ENCODE data around the gene ZNF511. TPM values are rescaled to one million over a fixed set of nuclear protein-coding genes. Genes with fewer than 3 reads are reported as not detected.

ZNF511 gene
- total RNA-seq, 1 experiment from 2014 or later = 44.7 TPM

- Histone ChIP-seq H3K9me3 (ENCODE audit: insufficient read depth, low read depth) (no peaks in the 10 kb centered on the region), H2AFZ (no peak overlapping the region), H3F3A (ENCODE audit: insufficient read depth, low read depth) (no peaks in the 10 kb centered on the region), H3K79me2 (ENCODE audit: low read depth) (peaks cover 34% of the 10 kb centered on the region), H3K4me3 (no peak overlapping the region), H3K9me2 (ENCODE audit: insufficient read depth) (no peaks in the 10 kb centered on the region), H4K20me1 (ENCODE audit: insufficient read depth) (peaks cover 11% of the 10 kb centered on the region), H3K4me1 (replicated peaks; ENCODE audit: insufficient read depth) (peaks cover 3% of the 10 kb centered on the region), H3K36me3 (ENCODE audit: low read depth) (no peaks in the 10 kb centered on the region), H3K27ac (no peak overlapping the region), H3K4me2 (no peak overlapping the region), H3K27me3 (ENCODE audit: insufficient read depth, low read depth) (no peaks in the 10 kb centered on the region)
- no TSS peak for BruUV-seq (replicated peaks)
- intact Hi-C loops (cut with micrococcal nuclease; ENCODE audit: unreplicated experiment) = loop anchor here (10.0 kb wide), 1 partner anchor 157 kb away; no protein-coding TSS in a partner anchor
- no peak for TF ChIP-seq EZH2 (IDR thresholded peaks at IDR 0.05; ENCODE audit: low read depth)
- no peak for TF ChIP-seq CTCF (conservative IDR thresholded peaks at IDR 0.05)
- CTCF ChIA-PET = no interaction called here
- POLR2A ChIA-PET (ENCODE audit: unreplicated experiment) = no interaction called here
- no peak for DNase-seq
Measured at GRCh38 chr10:133302230-133302629, 6.5 kb upstream of the ZNF511 start.

- no peak for DNase-seq
- H3K4me1 ChIP-seq (replicated peaks; ENCODE audit: insufficient read depth) = peaks cover 7% of the 10 kb centered on the region
- H3K9me3 ChIP-seq (ENCODE audit: insufficient read depth, low read depth) = no peaks in the 10 kb centered on the region
- no peaks in the 10 kb centered on the region for H3K36me3 ChIP-seq (ENCODE audit: low read depth)
- H2AFZ ChIP-seq = no peak overlapping the region
- no peaks in the 10 kb centered on the region for H3F3A ChIP-seq (ENCODE audit: insufficient read depth, low read depth)
- no TSS peak for BruUV-seq (replicated peaks)
- TF ChIP-seq CTCF (conservative IDR thresholded peaks at IDR 0.05) = no peak
- TF ChIP-seq EZH2 (IDR thresholded peaks at IDR 0.05; ENCODE audit: low read depth) = no peak
- no peaks in the 10 kb centered on the region for H3K27me3 ChIP-seq (ENCODE audit: insufficient read depth, low read depth)
- no peak overlapping the region for H3K4me2 ChIP-seq
- intact Hi-C loops (cut with micrococcal nuclease; ENCODE audit: unreplicated experiment) = loop anchor here (10.0 kb wide), 1 partner anchor 158 kb away; no protein-coding TSS in a partner anchor
- no peaks in the 10 kb centered on the region for H3K9me2 ChIP-seq (ENCODE audit: insufficient read depth)
- CTCF ChIA-PET = no interaction called here
- H3K27ac ChIP-seq = no peak overlapping the region
- no peak overlapping the region for H3K4me3 ChIP-seq
- POLR2A ChIA-PET (ENCODE audit: unreplicated experiment) = interaction anchor here (0.6 kb wide), 1 partner anchor 88 kb away, joined by 3 read pairs; no protein-coding TSS in a partner anchor
- peaks cover 43% of the 10 kb centered on the region for H3K79me2 ChIP-seq (ENCODE audit: low read depth)
- peaks cover 15% of the 10 kb centered on the region for H4K20me1 ChIP-seq (ENCODE audit: insufficient read depth)
Measured at GRCh38 chr10:133303206-133303605, 5.5 kb upstream of the ZNF511 start.

GRCh38 chr10:133306097-133306476 is 2.6 kb upstream of the ZNF511 start:
- TF ChIP-seq CTCF (conservative IDR thresholded peaks at IDR 0.05) = no peak
- H2AFZ ChIP-seq = no peak overlapping the region
- no peaks in the 10 kb centered on the region for H3F3A ChIP-seq (ENCODE audit: insufficient read depth, low read depth)
- H4K20me1 ChIP-seq (ENCODE audit: insufficient read depth) = peaks cover 15% of the 10 kb centered on the region
- H3K4me2 ChIP-seq = no peak overlapping the region
- intact Hi-C loops (cut with micrococcal nuclease; ENCODE audit: unreplicated experiment) = loop anchor here (10.0 kb wide), 1 partner anchor 161 kb away; no protein-coding TSS in a partner anchor
- no peak overlapping the region for H3K27ac ChIP-seq
- ChIA-PET POLR2A (ENCODE audit: unreplicated experiment) (no interaction called here), CTCF (no interaction called here)
- no peaks in the 10 kb centered on the region for H3K9me2 ChIP-seq (ENCODE audit: insufficient read depth)
- H3K9me3 ChIP-seq (ENCODE audit: insufficient read depth, low read depth) = no peaks in the 10 kb centered on the region
- peaks cover 11% of the 10 kb centered on the region for H3K4me1 ChIP-seq (replicated peaks; ENCODE audit: insufficient read depth)
- no peak for DNase-seq
- H3K79me2 ChIP-seq (ENCODE audit: low read depth) = peaks cover 46% of the 10 kb centered on the region
- H3K4me3 ChIP-seq = no peak overlapping the region
- no TSS peak for BruUV-seq (replicated peaks)
- no peaks in the 10 kb centered on the region for H3K36me3 ChIP-seq (ENCODE audit: low read depth)
- no peaks in the 10 kb centered on the region for H3K27me3 ChIP-seq (ENCODE audit: insufficient read depth, low read depth)
